ENCODE data around the gene MOGAT2. TPM values are rescaled to one million over a fixed set of nuclear protein-coding genes. Genes with fewer than 3 reads are reported as not detected.
"Not testable (repeated sequence)": the region's sequence is repeated elsewhere in the genome, so short reads cannot be mapped to it uniquely, and the experiment has no call there.

The MOGAT2 gene
- total and polyA plus RNA-seq, 2 of the 13 experiments (the other 11 are each of a cell fraction or from before 2014, with no cell fraction given), result 27.2 to 27.8 TPM

DNA sequence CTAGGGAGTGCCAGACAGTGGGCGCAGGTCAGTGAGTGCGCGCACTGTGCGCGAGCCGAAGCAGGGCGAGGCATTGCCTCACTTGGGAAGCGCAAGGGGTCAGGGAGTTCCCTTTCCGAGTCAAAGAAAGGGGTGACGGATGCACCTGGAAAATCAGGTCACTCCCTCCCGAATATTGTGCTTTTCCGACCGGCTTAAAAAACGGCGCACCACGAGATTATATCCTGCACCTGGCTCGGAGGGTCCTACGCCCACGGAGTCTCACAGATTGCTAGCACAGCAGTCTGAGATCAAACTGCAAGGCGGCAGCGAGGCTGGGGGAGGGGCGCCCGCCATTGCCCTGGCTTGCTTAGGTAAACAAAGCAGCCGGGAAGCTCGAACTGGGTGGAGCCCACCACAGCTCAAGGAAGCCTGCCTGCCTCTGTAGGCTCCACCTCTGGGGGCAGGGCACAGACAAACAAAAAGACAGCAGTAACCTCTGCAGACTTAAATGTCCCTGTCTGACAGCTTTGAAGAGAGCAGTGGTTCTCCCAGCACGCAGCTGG lies 31.2 kb downstream of the MOGAT2 start (continued):
- TF ChIP-seq, protein P1, sequence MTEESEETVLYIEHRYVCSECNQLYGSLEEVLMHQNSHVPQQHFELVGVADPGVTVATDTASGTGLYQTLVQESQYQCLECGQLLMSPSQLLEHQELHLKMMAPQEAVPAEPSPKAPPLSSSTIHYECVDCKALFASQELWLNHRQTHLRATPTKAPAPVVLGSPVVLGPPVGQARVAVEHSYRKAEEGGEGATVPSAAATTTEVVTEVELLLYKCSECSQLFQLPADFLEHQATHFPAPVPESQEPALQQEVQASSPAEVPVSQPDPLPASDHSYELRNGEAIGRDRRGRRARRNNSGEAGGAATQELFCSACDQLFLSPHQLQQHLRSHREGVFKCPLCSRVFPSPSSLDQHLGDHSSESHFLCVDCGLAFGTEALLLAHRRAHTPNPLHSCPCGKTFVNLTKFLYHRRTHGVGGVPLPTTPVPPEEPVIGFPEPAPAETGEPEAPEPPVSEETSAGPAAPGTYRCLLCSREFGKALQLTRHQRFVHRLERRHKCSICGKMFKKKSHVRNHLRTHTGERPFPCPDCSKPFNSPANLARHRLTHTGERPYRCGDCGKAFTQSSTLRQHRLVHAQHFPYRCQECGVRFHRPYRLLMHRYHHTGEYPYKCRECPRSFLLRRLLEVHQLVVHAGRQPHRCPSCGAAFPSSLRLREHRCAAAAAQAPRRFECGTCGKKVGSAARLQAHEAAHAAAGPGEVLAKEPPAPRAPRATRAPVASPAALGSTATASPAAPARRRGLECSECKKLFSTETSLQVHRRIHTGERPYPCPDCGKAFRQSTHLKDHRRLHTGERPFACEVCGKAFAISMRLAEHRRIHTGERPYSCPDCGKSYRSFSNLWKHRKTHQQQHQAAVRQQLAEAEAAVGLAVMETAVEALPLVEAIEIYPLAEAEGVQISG (CRISPR knock-in tag; IDR thresholded peaks at IDR 0.05), result 0 out of 2 replicates have a peak, but pooled peaks have one; percentile 25
- TF ChIP-seq FOXA3 (CRISPR knock-in tag; IDR thresholded peaks at IDR 0.05) (peak; percentile 79), FOXP1 (CRISPR knock-in tag; IDR thresholded peaks at IDR 0.05) (0 out of 2 replicates have a peak, but pooled peaks have one; percentile 12), SOX13 (CRISPR knock-in tag; conservative IDR thresholded peaks at IDR 0.05 in 1 of 2, IDR thresholded peaks at IDR 0.05 in 1 of 2) (0 out of 4 replicates have a peak, but pooled peaks of 1 of the 2 experiments have one; percentile 15), GATAD2A (CRISPR knock-in tag; IDR thresholded peaks at IDR 0.05) (0 out of 2 replicates have a peak, but pooled peaks have one; percentile 40), FOXA1 (CRISPR knock-in tag; IDR thresholded peaks at IDR 0.05) (peak; percentile 88), SP5 (CRISPR knock-in tag; IDR thresholded peaks at IDR 0.05; ENCODE audit: borderline replicate concordance, low read depth) (peak; percentile 61), MYC (CRISPR knock-in tag; IDR thresholded peaks at IDR 0.05; ENCODE audit: borderline replicate concordance) (peak; percentile 17; the same call in 1 of the 2 replicates)
- not testable (repeated sequence) for TF ChIP-seq FOXP1, SOX13, FOXA1 (IDR thresholded peaks at IDR 0.05)
- TF ChIP-seq, protein P2, sequence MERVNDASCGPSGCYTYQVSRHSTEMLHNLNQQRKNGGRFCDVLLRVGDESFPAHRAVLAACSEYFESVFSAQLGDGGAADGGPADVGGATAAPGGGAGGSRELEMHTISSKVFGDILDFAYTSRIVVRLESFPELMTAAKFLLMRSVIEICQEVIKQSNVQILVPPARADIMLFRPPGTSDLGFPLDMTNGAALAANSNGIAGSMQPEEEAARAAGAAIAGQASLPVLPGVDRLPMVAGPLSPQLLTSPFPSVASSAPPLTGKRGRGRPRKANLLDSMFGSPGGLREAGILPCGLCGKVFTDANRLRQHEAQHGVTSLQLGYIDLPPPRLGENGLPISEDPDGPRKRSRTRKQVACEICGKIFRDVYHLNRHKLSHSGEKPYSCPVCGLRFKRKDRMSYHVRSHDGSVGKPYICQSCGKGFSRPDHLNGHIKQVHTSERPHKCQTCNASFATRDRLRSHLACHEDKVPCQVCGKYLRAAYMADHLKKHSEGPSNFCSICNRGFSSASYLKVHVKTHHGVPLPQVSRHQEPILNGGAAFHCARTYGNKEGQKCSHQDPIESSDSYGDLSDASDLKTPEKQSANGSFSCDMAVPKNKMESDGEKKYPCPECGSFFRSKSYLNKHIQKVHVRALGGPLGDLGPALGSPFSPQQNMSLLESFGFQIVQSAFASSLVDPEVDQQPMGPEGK (CRISPR knock-in tag; IDR thresholded peaks at IDR 0.05), result 0 out of 2 replicates have a peak, but pooled peaks have one; percentile 22
- TF ChIP-seq, protein P3, sequence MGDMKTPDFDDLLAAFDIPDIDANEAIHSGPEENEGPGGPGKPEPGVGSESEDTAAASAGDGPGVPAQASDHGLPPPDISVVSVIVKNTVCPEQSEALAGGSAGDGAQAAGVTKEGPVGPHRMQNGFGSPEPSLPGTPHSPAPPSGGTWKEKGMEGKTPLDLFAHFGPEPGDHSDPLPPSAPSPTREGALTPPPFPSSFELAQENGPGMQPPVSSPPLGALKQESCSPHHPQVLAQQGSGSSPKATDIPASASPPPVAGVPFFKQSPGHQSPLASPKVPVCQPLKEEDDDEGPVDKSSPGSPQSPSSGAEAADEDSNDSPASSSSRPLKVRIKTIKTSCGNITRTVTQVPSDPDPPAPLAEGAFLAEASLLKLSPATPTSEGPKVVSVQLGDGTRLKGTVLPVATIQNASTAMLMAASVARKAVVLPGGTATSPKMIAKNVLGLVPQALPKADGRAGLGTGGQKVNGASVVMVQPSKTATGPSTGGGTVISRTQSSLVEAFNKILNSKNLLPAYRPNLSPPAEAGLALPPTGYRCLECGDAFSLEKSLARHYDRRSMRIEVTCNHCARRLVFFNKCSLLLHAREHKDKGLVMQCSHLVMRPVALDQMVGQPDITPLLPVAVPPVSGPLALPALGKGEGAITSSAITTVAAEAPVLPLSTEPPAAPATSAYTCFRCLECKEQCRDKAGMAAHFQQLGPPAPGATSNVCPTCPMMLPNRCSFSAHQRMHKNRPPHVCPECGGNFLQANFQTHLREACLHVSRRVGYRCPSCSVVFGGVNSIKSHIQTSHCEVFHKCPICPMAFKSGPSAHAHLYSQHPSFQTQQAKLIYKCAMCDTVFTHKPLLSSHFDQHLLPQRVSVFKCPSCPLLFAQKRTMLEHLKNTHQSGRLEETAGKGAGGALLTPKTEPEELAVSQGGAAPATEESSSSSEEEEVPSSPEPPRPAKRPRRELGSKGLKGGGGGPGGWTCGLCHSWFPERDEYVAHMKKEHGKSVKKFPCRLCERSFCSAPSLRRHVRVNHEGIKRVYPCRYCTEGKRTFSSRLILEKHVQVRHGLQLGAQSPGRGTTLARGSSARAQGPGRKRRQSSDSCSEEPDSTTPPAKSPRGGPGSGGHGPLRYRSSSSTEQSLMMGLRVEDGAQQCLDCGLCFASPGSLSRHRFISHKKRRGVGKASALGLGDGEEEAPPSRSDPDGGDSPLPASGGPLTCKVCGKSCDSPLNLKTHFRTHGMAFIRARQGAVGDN (CRISPR knock-in tag; IDR thresholded peaks at IDR 0.05), result peak; percentile 28
- TF ChIP-seq, protein P4, sequence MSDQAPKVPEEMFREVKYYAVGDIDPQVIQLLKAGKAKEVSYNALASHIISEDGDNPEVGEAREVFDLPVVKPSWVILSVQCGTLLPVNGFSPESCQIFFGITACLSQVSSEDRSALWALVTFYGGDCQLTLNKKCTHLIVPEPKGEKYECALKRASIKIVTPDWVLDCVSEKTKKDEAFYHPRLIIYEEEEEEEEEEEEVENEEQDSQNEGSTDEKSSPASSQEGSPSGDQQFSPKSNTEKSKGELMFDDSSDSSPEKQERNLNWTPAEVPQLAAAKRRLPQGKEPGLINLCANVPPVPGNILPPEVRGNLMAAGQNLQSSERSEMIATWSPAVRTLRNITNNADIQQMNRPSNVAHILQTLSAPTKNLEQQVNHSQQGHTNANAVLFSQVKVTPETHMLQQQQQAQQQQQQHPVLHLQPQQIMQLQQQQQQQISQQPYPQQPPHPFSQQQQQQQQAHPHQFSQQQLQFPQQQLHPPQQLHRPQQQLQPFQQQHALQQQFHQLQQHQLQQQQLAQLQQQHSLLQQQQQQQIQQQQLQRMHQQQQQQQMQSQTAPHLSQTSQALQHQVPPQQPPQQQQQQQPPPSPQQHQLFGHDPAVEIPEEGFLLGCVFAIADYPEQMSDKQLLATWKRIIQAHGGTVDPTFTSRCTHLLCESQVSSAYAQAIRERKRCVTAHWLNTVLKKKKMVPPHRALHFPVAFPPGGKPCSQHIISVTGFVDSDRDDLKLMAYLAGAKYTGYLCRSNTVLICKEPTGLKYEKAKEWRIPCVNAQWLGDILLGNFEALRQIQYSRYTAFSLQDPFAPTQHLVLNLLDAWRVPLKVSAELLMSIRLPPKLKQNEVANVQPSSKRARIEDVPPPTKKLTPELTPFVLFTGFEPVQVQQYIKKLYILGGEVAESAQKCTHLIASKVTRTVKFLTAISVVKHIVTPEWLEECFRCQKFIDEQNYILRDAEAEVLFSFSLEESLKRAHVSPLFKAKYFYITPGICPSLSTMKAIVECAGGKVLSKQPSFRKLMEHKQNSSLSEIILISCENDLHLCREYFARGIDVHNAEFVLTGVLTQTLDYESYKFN (CRISPR knock-in tag; conservative IDR thresholded peaks at IDR 0.05), result 0 out of 2 replicates have a peak, but pooled peaks have one; percentile 19
